ENCODE data around the gene SLC5A2.

GRCh38 chr16:31491778-31492418, 9.0 kb downstream of the SLC5A2 start:
- TF ChIP-seq CTCF (conservative IDR thresholded peaks at IDR 0.05; ENCODE audit: low read depth, low read length) (no peak), EZH2 (IDR thresholded peaks at IDR 0.05; ENCODE audit: low read length, unreplicated experiment) (no peak), EZH2phosphoT487 (IDR thresholded peaks at IDR 0.05; ENCODE audit: borderline replicate concordance, low read length) (no peak)
